Measurements from ENCODE around the gene PDLIM1. TPM values are rescaled to one million over a fixed set of nuclear protein-coding genes. Genes with fewer than 3 reads are reported as not detected.

Gene PDLIM1
- total RNA-seq, 2 donors from 2014 or later: 161 to 271 TPM

GRCh38 chr10:95188593-95188992 is 102.2 kb downstream of the PDLIM1 start:
- intact Hi-C loops (cut with DNase I): loop anchor here (10.0 kb wide), 1 partner anchor 176 kb away; no protein-coding TSS in a partner anchor
- no peak for DNase-seq
- no peak for ATAC-seq

- DNase-seq (no peak), ATAC-seq (no peak)
- intact Hi-C loops (cut with DNase I): loop anchor here (10.0 kb wide), 1 partner anchor 177 kb away; no protein-coding TSS in a partner anchor
These were observed 103.2 kb downstream of the PDLIM1 start for GRCh38 chr10:95187617-95188016.

Other genes starting within 250 kb of the PDLIM1 start
- gene CYP2C8, start 221.5 kb downstream of the PDLIM1 start, total RNA-seq: under 1 TPM; 0.34 to 0.35 TPM
- not detected for gene ACSM6, start 96.8 kb downstream of the PDLIM1 start, total RNA-seq